Adrenal gland (tissue), 5 donors: ENCODE measurements around the gene ARHGEF7.

Source experiments
- POLR2A ChIP-seq, 2 donors: fragments of 450-650 bp; IDR thresholded peaks; one replicate each; pipeline ENCODE4 v1.6.1; 2017; ENCODE audit warnings: antibody characterized with exemption in 2 of 2, mild to moderate bottlenecking in 2 of 2, moderate library complexity in 1 of 2
- TF ChIP-seq, protein P1 (sequence below), 6 experiments: fragments of 450-650 bp in 4 of 6; fragments of 200-600 bp in 2 of 6; sonication (generic) in 1 of 6; IDR thresholded peaks; 1 replicate in 5 of 6; 2 replicates in 1 of 6; pipeline versions ENCODE4 v1.5.1 to v1.8.0; 2016 to 2021; ENCODE audit warnings: antibody characterized with exemption in 6 of 6, mild to moderate bottlenecking in 2 of 6, moderate library complexity in 1 of 6
- donor health status: DM: no; HTN: no; CAD: no.

GRCh38 chr13:111302045-111302726, 187.1 kb downstream of the ARHGEF7 start:
- TF ChIP-seq, protein P1, sequence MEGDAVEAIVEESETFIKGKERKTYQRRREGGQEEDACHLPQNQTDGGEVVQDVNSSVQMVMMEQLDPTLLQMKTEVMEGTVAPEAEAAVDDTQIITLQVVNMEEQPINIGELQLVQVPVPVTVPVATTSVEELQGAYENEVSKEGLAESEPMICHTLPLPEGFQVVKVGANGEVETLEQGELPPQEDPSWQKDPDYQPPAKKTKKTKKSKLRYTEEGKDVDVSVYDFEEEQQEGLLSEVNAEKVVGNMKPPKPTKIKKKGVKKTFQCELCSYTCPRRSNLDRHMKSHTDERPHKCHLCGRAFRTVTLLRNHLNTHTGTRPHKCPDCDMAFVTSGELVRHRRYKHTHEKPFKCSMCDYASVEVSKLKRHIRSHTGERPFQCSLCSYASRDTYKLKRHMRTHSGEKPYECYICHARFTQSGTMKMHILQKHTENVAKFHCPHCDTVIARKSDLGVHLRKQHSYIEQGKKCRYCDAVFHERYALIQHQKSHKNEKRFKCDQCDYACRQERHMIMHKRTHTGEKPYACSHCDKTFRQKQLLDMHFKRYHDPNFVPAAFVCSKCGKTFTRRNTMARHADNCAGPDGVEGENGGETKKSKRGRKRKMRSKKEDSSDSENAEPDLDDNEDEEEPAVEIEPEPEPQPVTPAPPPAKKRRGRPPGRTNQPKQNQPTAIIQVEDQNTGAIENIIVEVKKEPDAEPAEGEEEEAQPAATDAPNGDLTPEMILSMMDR (IDR thresholded peaks at IDR 0.05) = no peak
- no peak for TF ChIP-seq POLR2A (IDR thresholded peaks at IDR 0.05)
